GM21737 (cell line): ENCODE results near the gene PLXNA4.

Experiments
- ATAC-seq: cut with Tn5 transposase; IDR thresholded peaks from one replicate; pipeline ENCODE4 v1.9.1; 2021; ENCODE audit warnings: mild to moderate bottlenecking, moderate library complexity; ENCODE audit not compliant: unreplicated experiment

PLXNA4 gene

GRCh38 chr7:132371948-132372347, 204.3 kb downstream of the PLXNA4 start:
- no peak for ATAC-seq

- no peak for ATAC-seq
Measured at GRCh38 chr7:132368246-132368900, 207.9 kb downstream of the PLXNA4 start.

GRCh38 chr7:132367795-132368194, 208.5 kb downstream of the PLXNA4 start:
- ATAC-seq = no peak

- ATAC-seq = no peak
Measured at GRCh38 chr7:132367004-132367403, 209.3 kb downstream of the PLXNA4 start.

- ATAC-seq = no peak
Measured at GRCh38 chr7:132364226-132364625, 212.0 kb downstream of the PLXNA4 start.

GRCh38 chr7:132362059-132362458, 214.2 kb downstream of the PLXNA4 start:
- no peak for ATAC-seq

- no peak for ATAC-seq
Measured at GRCh38 chr7:132361146-132361545, 215.1 kb downstream of the PLXNA4 start.

GRCh38 chr7:132359743-132360142, 216.5 kb downstream of the PLXNA4 start:
- ATAC-seq = no peak

GRCh38 chr7:132355048-132355447, 221.2 kb downstream of the PLXNA4 start:
- ATAC-seq = no peak

GRCh38 chr7:132354527-132354926, 221.7 kb downstream of the PLXNA4 start:
- ATAC-seq = no peak

- no peak for ATAC-seq
Measured at GRCh38 chr7:132353936-132354335, 222.3 kb downstream of the PLXNA4 start.

GRCh38 chr7:132352800-132353199, 223.5 kb downstream of the PLXNA4 start:
- ATAC-seq = no peak

- no peak for ATAC-seq
Measured at GRCh38 chr7:132351954-132352499, 224.2 kb downstream of the PLXNA4 start.

- ATAC-seq = no peak
Measured at GRCh38 chr7:132350741-132351140, 225.5 kb downstream of the PLXNA4 start.

- no peak for ATAC-seq
Measured at GRCh38 chr7:132349075-132349474, 227.2 kb downstream of the PLXNA4 start.

GRCh38 chr7:132348341-132348740, 227.9 kb downstream of the PLXNA4 start:
- no peak for ATAC-seq

- no peak for ATAC-seq
Measured at GRCh38 chr7:132347858-132348257, 228.4 kb downstream of the PLXNA4 start.

- ATAC-seq = no peak
Measured at GRCh38 chr7:132347123-132347522, 229.1 kb downstream of the PLXNA4 start.

- no peak for ATAC-seq
Measured at GRCh38 chr7:132345543-132346129, 230.6 kb downstream of the PLXNA4 start.

GRCh38 chr7:132345030-132345429, 231.2 kb downstream of the PLXNA4 start:
- no peak for ATAC-seq

GRCh38 chr7:132343199-132343598, 233.1 kb downstream of the PLXNA4 start:
- ATAC-seq = no peak

GRCh38 chr7:132337450-132338080, 238.7 kb downstream of the PLXNA4 start:
- ATAC-seq = no peak
